GM19239 (cell line): ENCODE measurements around the gene ONECUT2.
"Not testable (repeated sequence)": the region's sequence is repeated elsewhere in the genome, so short reads cannot be mapped to it uniquely, and the experiment has no call there.

ENCODE experiments used
- DNase-seq: peaks from one replicate; pipeline ENCODE4 v3.0.0; 2011; ENCODE audit warnings: low spot score; ENCODE audit not compliant: insufficient read length
- FAIRE-seq: peaks from 2 replicates; lab custom pipeline; 2011; peaks lifted over from hg19 to GRCh38; lab: Jason Lieb, UNC

The ONECUT2 gene

GRCh38 chr18:57434536-57435494 is at the start of gene ONECUT2:
Gene ONECUT2, plus strand, starts transcription at chr18:57435374. Its CDS starts 343 bp downstream, at chr18:57435717.
- DNase-seq (peak; percentile 89), FAIRE-seq (peak; percentile 58)

GRCh38 chr18:57389271-57389670 is 45.9 kb upstream of the ONECUT2 start:
- no peak for DNase-seq
- FAIRE-seq: no peak

GRCh38 chr18:57390044-57390443 is 45.1 kb upstream of the ONECUT2 start:
- no peak for FAIRE-seq
- DNase-seq: no peak

- DNase-seq, FAIRE-seq: not testable (repeated sequence)
These were observed 40.4 kb upstream of the ONECUT2 start for GRCh38 chr18:57394749-57395148.

- DNase-seq, FAIRE-seq: not testable (repeated sequence)
These were observed 38.3 kb upstream of the ONECUT2 start for GRCh38 chr18:57396831-57397230.

GRCh38 chr18:57397440-57398132 is 37.6 kb upstream of the ONECUT2 start:
- FAIRE-seq (no peak), DNase-seq (no peak)

GRCh38 chr18:57404345-57404744 is 30.8 kb upstream of the ONECUT2 start:
- FAIRE-seq (no peak), DNase-seq (no peak)

GRCh38 chr18:57409650-57410049 is 25.5 kb upstream of the ONECUT2 start:
- FAIRE-seq (no peak), DNase-seq (no peak)

GRCh38 chr18:57410749-57411148 is 24.4 kb upstream of the ONECUT2 start:
- DNase-seq (no peak), FAIRE-seq (no peak)

GRCh38 chr18:57416542-57416941 is 18.6 kb upstream of the ONECUT2 start:
- FAIRE-seq (no peak), DNase-seq (no peak)

- DNase-seq (no peak), FAIRE-seq (no peak)
These were observed 12.8 kb upstream of the ONECUT2 start for GRCh38 chr18:57422313-57422872.

GRCh38 chr18:57423821-57424220 is 11.4 kb upstream of the ONECUT2 start:
- no peak for FAIRE-seq
- DNase-seq: no peak

GRCh38 chr18:57425096-57425495 is 10.1 kb upstream of the ONECUT2 start:
- no peak for FAIRE-seq
- DNase-seq: no peak

GRCh38 chr18:57426187-57426586 is 9.0 kb upstream of the ONECUT2 start:
- FAIRE-seq (no peak), DNase-seq (no peak)

- no peak for DNase-seq
- FAIRE-seq: no peak
These were observed 7.6 kb upstream of the ONECUT2 start for GRCh38 chr18:57427429-57428201.

GRCh38 chr18:57428221-57429150 is 6.7 kb upstream of the ONECUT2 start:
- FAIRE-seq: no peak

GRCh38 chr18:57429167-57430078 is 5.8 kb upstream of the ONECUT2 start:
- DNase-seq (no peak), FAIRE-seq (peak; percentile 62)

More at GRCh38 chr18:57428221-57429150, 6.7 kb upstream of the ONECUT2 start:
- DNase-seq: no peak
